Measurements from ENCODE around the gene MS4A15. TPM values are rescaled to one million over a fixed set of nuclear protein-coding genes. Genes with fewer than 3 reads are reported as not detected.

Gene MS4A15
- total RNA-seq, 1 donor from 2014 or later: not detected

DNA sequence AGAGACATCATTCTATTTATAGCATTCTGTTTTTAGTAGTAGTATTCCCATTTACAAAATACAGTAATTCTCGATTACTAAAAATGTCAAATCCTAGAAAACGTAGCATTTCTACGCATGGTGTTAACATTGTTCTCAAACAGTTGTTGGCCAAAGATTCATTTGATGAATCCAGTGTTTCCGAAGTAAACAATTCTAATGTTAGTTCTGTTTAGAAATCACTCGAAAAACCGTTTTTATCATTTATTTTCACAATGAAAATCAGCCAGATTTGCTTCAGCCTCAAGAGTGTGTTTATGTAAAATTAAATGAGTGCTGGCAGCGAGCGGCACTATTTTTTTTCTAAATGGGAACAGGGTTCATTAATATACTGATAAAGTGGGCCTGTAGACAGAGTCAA, 25.1 kb upstream of the MS4A15 start:
- Histone ChIP-seq H3K4me3 (ENCODE audit: low read depth, low read length) (no peak overlapping the region), H3K36me3 (ENCODE audit: control insufficient read depth, insufficient read depth, low read length) (no peaks in the 10 kb centered on the region), H3K27me3 (ENCODE audit: control insufficient read depth, insufficient read depth, low read length) (no peaks in the 10 kb centered on the region)
- TF ChIP-seq, protein P1, sequence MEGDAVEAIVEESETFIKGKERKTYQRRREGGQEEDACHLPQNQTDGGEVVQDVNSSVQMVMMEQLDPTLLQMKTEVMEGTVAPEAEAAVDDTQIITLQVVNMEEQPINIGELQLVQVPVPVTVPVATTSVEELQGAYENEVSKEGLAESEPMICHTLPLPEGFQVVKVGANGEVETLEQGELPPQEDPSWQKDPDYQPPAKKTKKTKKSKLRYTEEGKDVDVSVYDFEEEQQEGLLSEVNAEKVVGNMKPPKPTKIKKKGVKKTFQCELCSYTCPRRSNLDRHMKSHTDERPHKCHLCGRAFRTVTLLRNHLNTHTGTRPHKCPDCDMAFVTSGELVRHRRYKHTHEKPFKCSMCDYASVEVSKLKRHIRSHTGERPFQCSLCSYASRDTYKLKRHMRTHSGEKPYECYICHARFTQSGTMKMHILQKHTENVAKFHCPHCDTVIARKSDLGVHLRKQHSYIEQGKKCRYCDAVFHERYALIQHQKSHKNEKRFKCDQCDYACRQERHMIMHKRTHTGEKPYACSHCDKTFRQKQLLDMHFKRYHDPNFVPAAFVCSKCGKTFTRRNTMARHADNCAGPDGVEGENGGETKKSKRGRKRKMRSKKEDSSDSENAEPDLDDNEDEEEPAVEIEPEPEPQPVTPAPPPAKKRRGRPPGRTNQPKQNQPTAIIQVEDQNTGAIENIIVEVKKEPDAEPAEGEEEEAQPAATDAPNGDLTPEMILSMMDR (IDR thresholded peaks at IDR 0.05; ENCODE audit: insufficient read depth, low read length, severe bottlenecking): no peak
- DNase-seq (ENCODE audit: low read depth): no peak
- no peak for FAIRE-seq

DNA sequence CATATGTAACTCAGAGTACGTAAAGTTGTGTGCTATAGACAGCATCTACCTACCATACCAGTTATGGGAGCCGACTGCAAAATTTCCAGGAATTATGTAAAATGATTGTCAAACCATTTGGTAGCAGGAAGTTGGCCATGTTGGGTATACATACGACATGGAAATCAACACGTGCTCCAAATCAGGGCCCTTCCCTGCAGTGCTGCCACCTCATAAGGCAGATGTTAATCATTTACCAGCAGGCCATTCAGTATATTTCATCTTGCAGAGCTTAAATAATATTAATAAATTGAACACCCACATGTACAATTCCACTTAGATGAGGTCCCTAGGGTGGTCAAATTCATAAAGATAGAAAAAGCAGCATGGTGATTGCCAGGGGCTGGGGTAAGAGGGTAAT, 22.4 kb upstream of the MS4A15 start:
- Histone ChIP-seq H3K4me3 (ENCODE audit: low read depth, low read length) (no peak overlapping the region), H3K27me3 (ENCODE audit: control insufficient read depth, insufficient read depth, low read length) (no peaks in the 10 kb centered on the region), H3K36me3 (ENCODE audit: control insufficient read depth, insufficient read depth, low read length) (no peaks in the 10 kb centered on the region)
- TF ChIP-seq, protein P1 (IDR thresholded peaks at IDR 0.05; ENCODE audit: insufficient read depth, low read length, severe bottlenecking): no peak
- DNase-seq (ENCODE audit: low read depth) (no peak), FAIRE-seq (no peak)

DNA sequence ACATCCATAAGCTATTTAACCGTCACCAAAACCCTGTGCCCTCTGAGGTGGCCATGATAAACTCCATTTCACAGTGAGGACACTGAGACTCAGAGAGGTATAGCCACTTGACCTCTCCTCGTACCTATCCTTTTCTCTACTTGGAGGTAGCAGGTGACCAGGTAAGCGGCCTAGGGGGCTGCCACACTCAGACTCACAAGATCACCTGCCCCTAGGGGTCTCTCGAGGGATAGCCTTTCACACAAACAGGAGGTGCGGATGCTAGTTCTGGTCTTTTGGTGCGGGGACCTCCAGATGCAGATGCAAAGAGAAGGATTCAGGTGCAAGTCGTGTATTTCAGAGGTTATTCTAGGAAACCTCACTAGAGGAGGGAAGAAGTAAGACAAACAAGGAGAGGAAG, 17.6 kb upstream of the MS4A15 start:
- DNase-seq (ENCODE audit: low read depth) (no peak), FAIRE-seq (no peak)
- Histone ChIP-seq H3K36me3 (ENCODE audit: control insufficient read depth, insufficient read depth, low read length) (no peaks in the 10 kb centered on the region), H3K4me3 (ENCODE audit: low read depth, low read length) (no peak overlapping the region), H3K27me3 (ENCODE audit: control insufficient read depth, insufficient read depth, low read length) (no peaks in the 10 kb centered on the region)
- TF ChIP-seq, protein P1 (IDR thresholded peaks at IDR 0.05; ENCODE audit: insufficient read depth, low read length, severe bottlenecking): no peak

DNA sequence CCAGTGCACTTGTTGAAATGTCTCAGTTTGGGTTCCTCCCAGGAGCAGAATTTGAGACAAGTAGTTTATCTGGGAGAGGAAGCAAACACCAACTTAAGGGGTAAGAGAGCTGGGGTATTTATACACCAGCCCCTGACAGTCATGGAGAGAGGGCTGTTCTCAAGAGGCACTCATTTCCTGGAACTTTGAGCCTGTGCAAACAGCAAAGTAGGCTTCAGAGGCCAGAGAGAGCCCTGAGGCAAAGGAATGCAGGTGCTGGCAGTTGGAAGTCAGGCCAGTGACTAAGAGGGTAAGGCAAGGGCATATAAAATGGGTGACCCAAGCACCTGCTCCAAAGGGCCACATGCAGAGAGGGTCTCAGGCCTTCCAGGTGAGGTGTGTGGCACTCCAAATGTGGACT, 16.1 kb upstream of the MS4A15 start:
- no peaks in the 10 kb centered on the region for H3K36me3 ChIP-seq (ENCODE audit: control insufficient read depth, insufficient read depth, low read length)
- no peaks in the 10 kb centered on the region for H3K27me3 ChIP-seq (ENCODE audit: control insufficient read depth, insufficient read depth, low read length)
- no peak for FAIRE-seq
- TF ChIP-seq, protein P1 (IDR thresholded peaks at IDR 0.05; ENCODE audit: insufficient read depth, low read length, severe bottlenecking): no peak
- no peak for DNase-seq (ENCODE audit: low read depth)
- no peak overlapping the region for H3K4me3 ChIP-seq (ENCODE audit: low read depth, low read length)

DNA sequence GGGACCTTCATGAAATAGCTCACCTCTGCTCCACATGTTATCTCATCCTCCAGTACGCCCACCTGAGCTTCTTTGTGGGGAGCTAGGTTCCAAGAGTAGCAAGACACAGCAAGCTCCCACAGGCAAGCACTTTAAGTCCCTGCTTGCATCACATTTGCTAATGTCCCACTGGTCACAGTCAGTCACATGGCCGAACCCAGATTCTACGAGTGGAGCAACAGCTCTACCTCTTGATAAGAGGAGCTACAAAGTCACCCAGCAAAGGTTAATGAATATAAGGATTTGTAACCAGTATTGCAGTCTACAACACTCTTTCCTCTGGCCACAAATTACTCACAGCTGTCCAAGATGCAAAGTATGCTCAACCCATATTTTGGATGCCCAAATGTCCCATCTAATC, 15.2 kb upstream of the MS4A15 start:
- TF ChIP-seq, protein P1 (IDR thresholded peaks at IDR 0.05; ENCODE audit: insufficient read depth, low read length, severe bottlenecking): no peak
- FAIRE-seq (no peak), DNase-seq (ENCODE audit: low read depth) (no peak)
- Histone ChIP-seq H3K36me3 (ENCODE audit: control insufficient read depth, insufficient read depth, low read length) (no peaks in the 10 kb centered on the region), H3K27me3 (ENCODE audit: control insufficient read depth, insufficient read depth, low read length) (no peaks in the 10 kb centered on the region), H3K4me3 (ENCODE audit: low read depth, low read length) (no peak overlapping the region)

DNA sequence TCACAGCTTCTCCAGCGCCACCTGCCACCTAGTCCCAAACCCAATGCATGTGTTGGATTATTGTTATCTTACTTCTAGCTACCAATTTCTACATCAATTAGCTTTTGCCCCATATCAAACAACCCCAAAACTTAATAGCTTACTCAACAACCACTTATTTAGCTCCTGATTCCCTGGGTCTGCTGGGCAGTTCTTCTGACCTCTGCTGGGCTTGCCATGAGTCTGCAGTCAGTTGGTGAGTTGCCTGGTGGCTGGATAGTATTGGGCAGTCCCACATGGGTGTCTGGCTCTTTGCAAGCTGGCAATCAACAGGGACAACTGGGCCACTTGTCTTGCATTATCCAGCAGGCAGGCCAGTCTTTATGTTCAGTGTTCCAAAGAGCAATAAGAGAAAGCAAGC, 13.6 kb upstream of the MS4A15 start:
- DNase-seq (ENCODE audit: low read depth): no peak
- no peaks in the 10 kb centered on the region for H3K27me3 ChIP-seq (ENCODE audit: control insufficient read depth, insufficient read depth, low read length)
- FAIRE-seq: no peak
- H3K36me3 ChIP-seq (ENCODE audit: control insufficient read depth, insufficient read depth, low read length): no peaks in the 10 kb centered on the region
- TF ChIP-seq, protein P1 (IDR thresholded peaks at IDR 0.05; ENCODE audit: insufficient read depth, low read length, severe bottlenecking): no peak
- H3K4me3 ChIP-seq (ENCODE audit: low read depth, low read length): no peak overlapping the region

Data from bronchial epithelial cell (primary cell).